Pancreas (tissue), 10 donors: ENCODE data around the gene CIROP. TPM values are rescaled to one million over a fixed set of nuclear protein-coding genes. Genes with fewer than 3 reads are reported as not detected.

Experiments
- ATAC-seq, 4 donors: fragments of 200-7000 bp; cut with Tn5 transposase; one replicate each; pipeline versions ENCODE4 v1.8.0 to v1.9.1; 2020; ENCODE audit warnings: mild to moderate bottlenecking in 4 of 4, moderate library complexity in 4 of 4
- DNase-seq, 6 donors: peaks; one replicate each; pipeline ENCODE4 v3.0.0-alpha.2; 2020
- FAIRE-seq: peaks from 2 replicates; lab custom pipeline; 2012; peaks lifted over from hg19 to GRCh38; lab: Jason Lieb, UNC
- H3K27ac ChIP-seq, 4 donors: fragments of 200-600 bp; sonication (generic); 1 replicate in 3 of 4; 2 replicates in 1 of 4; pipeline versions ENCODE4 v1.5.0 to v1.8.0; 2020
- H3K27me3 ChIP-seq, 4 donors: fragments of 200-600 bp; one replicate each; pipeline ENCODE4 v1.8.0; 2021
- H3K36me3 ChIP-seq, 3 donors: fragments of 200-600 bp; sonication (generic) in 1 of 3; one replicate each; pipeline versions ENCODE4 v1.5.0 to v1.8.0; 2020 to 2021
- H3K4me1 ChIP-seq, 3 donors: fragments of 200-600 bp; one replicate each; pipeline ENCODE4 v1.8.0; 2021
- H3K4me3 ChIP-seq, 4 donors: fragments of 200-600 bp; sonication (generic) in 2 of 4; one replicate each; pipeline versions ENCODE4 v1.5.0 to v1.8.0; 2020 to 2021
- H3K9me3 ChIP-seq, 4 donors: fragments of 200-600 bp; one replicate each; pipeline ENCODE4 v1.8.0; 2021
- CTCF ChIP-seq, 4 donors: fragments of 200-600 bp; sonication (generic) in 3 of 4; IDR thresholded peaks; one replicate each; pipeline versions ENCODE4 v1.5.0 to v1.8.0; 2021; ENCODE audit warnings: antibody characterized with exemption in 4 of 4
- WGBS, 2 donors: extraction: QIAGEN DNeasy Blood & Tissue Kit; methylation state at CpG; one replicate each; pipeline ENCODE4 v1.1.7; 2013; 5-methylcytosine and 5-hydroxymethylcytosine counted together
- intact Hi-C, 3 donors: fragments of 100-400 bp; cut with DNase I; formaldehyde crosslinking; loops; one replicate each; pipeline versions ENCODE4 v1.11.1 to v1.14.2; 2022
- polyA plus RNA-seq, 2 donors: library from polyadenylated mRNA; stranded (reverse); fragments of 200-250 nt; gene quantifications; one replicate each; pipeline ENCODE4 v1.2.3, GENCODE V29; 2013
- total RNA-seq, 6 donors: library from RNA; stranded (reverse); fragmentation: NEBNext Ultra II Directional in 4 of 6; extraction: Animal tissue kit (Norgen Biotek cat#: 25700) in 4 of 6; gene quantifications; one replicate each; pipeline versions ENCODE4 v1.2.1 to v1.2.4, GENCODE V29; 2021 to 2023
- donor health status: healthy with polysubstance abuse.
- donor health status: DM: no; HTN: no; CAD: no; lungs with moderate emphysema.
- donor health status: DM: no; HTN: no; CAD: no.
- donor health status: control.
- donor health status: control.
- donor health status: Bipolar disorder and iron deficiency.
- donor health status: DM: yes; HTN: yes; CAD: no.
- donor health status: DM: no; HTN: no; CAD: no.
- donor health status: DM: no; HTN: no; CAD: no.
- donor health status: DM: yes; HTN: yes; CAD: no.

Gene CIROP
- total and polyA plus RNA-seq, 8 donors: not detected

- DNase-seq (no peak), ATAC-seq (no peak)
These were observed 50.6 kb downstream of the CIROP start for GRCh38 chr14:23054000-23054811.

GRCh38 chr14:23053426-23053825 is 51.4 kb downstream of the CIROP start:
- peaks cover 0 to 9% (median 0%) of the 10 kb centered on the region in 3 donors for H3K4me1 ChIP-seq
- 92 to 94% methylated on average over 10 of the region's 10 CpGs for WGBS, 2 donors
- FAIRE-seq: no peak
- no peak overlapping the region for H3K27ac ChIP-seq
- no peak overlapping the region for H3K4me3 ChIP-seq
- no peaks in the 10 kb centered on the region for H3K36me3 ChIP-seq
- no peaks in the 10 kb centered on the region for H3K27me3 ChIP-seq
- H3K9me3 ChIP-seq: no peaks in the 10 kb centered on the region
- no peak for ATAC-seq
- no peak for DNase-seq
- intact Hi-C loops: loop anchor here in 1 of 3 donors (10.0 kb wide), 1 partner anchor 59 kb away; no protein-coding TSS in a partner anchor
- TF ChIP-seq CTCF (IDR thresholded peaks at IDR 0.05): no peak

More at GRCh38 chr14:23054000-23054811, 50.6 kb downstream of the CIROP start:
- WGBS, 2 donors: 77 to 83% methylated on average over 17 of the region's 17 CpGs
- no peak overlapping the region for H3K4me3 ChIP-seq
- H3K27me3 ChIP-seq: no peaks in the 10 kb centered on the region
- no peak overlapping the region for H3K27ac ChIP-seq
- peaks cover 0 to 9% (median 0%) of the 10 kb centered on the region in 3 donors for H3K4me1 ChIP-seq
- no peak for TF ChIP-seq CTCF (IDR thresholded peaks at IDR 0.05)
- intact Hi-C loops: loop anchor here in 1 of 3 donors (10.0 kb wide), 1 partner anchor 59 kb away; no protein-coding TSS in a partner anchor
- H3K9me3 ChIP-seq: no peaks in the 10 kb centered on the region
- no peaks in the 10 kb centered on the region for H3K36me3 ChIP-seq
- FAIRE-seq: no peak

- intact Hi-C loops: loop anchor here in 1 of 3 donors (10.0 kb wide), 1 partner anchor 58 kb away; no protein-coding TSS in a partner anchor
- Histone ChIP-seq H3K9me3 (no peaks in the 10 kb centered on the region), H3K4me1 (peaks cover 0 to 9% (median 0%) of the 10 kb centered on the region in 3 donors), H3K27ac (no peak overlapping the region), H3K27me3 (no peaks in the 10 kb centered on the region), H3K36me3 (no peaks in the 10 kb centered on the region), H3K4me3 (no peak overlapping the region)
- 67 to 74% methylated on average over 3 of the region's 3 CpGs for WGBS, 2 donors
- no peak for TF ChIP-seq CTCF (IDR thresholded peaks at IDR 0.05)
- no peak for FAIRE-seq
- DNase-seq: no peak
- no peak for ATAC-seq
These were observed 52.1 kb downstream of the CIROP start for GRCh38 chr14:23052671-23053070.

- H3K27me3 ChIP-seq: no peaks in the 10 kb centered on the region
- H3K27ac ChIP-seq: no peak overlapping the region
- H3K36me3 ChIP-seq: no peaks in the 10 kb centered on the region
- peaks cover 0 to 9% (median 0%) of the 10 kb centered on the region in 3 donors for H3K4me1 ChIP-seq
- TF ChIP-seq CTCF (IDR thresholded peaks at IDR 0.05): no peak
- FAIRE-seq: no peak
- no peak for ATAC-seq
- 73 to 80% methylated on average over 14 of the region's 14 CpGs for WGBS, 2 donors
- DNase-seq: no peak
- intact Hi-C loops: loop anchor here in 1 of 3 donors (10.0 kb wide), 1 partner anchor 57 kb away; no protein-coding TSS in a partner anchor
- no peaks in the 10 kb centered on the region for H3K9me3 ChIP-seq
- H3K4me3 ChIP-seq: no peak overlapping the region
These were observed 52.6 kb downstream of the CIROP start for GRCh38 chr14:23052182-23052623.
